ENCODE results near the gene OXT. TPM values are rescaled to one million over a fixed set of nuclear protein-coding genes. Genes with fewer than 3 reads are reported as not detected.

Gene OXT
- total RNA-seq, 1 donor from 2014 or later: not detected

DNA sequence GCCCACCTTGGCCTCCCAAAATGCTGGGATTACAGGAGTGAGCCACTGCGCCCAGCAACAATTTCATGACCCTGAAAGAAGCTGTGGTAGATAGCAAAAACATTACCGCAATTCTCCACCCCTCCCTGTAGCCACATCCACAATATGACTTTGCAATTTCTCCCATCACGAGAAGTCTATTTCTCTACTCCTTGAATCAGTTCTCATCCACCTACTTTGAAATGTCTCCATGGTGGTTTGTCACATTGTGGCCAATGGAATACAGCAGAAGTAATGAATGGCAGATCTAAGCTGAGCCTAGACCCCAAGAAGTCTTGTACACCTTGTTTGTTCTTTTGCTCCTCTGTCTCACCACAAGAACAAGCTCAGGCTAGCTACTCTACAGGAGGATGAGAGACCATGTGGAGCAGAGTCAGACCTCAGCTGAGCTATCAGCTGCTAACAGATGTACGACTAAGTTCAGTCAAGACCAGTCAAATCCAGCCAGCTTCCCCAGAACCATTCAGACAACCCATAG lies 6.3 kb downstream of the OXT start:
- Histone ChIP-seq H3K27me3 (ENCODE audit: low read depth) (peaks cover 51% of the 10 kb centered on the region), H3K9me3 (replicated peaks) (no peaks in the 10 kb centered on the region), H3K4me3 (no peak overlapping the region), H3K36me3 (no peaks in the 10 kb centered on the region), H3K27ac (replicated peaks) (no peak overlapping the region), H3K4me1 (peaks cover 22% of the 10 kb centered on the region)
- no peak for DNase-seq
- TF ChIP-seq, protein P1, sequence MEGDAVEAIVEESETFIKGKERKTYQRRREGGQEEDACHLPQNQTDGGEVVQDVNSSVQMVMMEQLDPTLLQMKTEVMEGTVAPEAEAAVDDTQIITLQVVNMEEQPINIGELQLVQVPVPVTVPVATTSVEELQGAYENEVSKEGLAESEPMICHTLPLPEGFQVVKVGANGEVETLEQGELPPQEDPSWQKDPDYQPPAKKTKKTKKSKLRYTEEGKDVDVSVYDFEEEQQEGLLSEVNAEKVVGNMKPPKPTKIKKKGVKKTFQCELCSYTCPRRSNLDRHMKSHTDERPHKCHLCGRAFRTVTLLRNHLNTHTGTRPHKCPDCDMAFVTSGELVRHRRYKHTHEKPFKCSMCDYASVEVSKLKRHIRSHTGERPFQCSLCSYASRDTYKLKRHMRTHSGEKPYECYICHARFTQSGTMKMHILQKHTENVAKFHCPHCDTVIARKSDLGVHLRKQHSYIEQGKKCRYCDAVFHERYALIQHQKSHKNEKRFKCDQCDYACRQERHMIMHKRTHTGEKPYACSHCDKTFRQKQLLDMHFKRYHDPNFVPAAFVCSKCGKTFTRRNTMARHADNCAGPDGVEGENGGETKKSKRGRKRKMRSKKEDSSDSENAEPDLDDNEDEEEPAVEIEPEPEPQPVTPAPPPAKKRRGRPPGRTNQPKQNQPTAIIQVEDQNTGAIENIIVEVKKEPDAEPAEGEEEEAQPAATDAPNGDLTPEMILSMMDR (IDR thresholded peaks at IDR 0.05; ENCODE audit: borderline replicate concordance): no peak
- intact Hi-C loops (cut with micrococcal nuclease): no loop called here

DNA sequence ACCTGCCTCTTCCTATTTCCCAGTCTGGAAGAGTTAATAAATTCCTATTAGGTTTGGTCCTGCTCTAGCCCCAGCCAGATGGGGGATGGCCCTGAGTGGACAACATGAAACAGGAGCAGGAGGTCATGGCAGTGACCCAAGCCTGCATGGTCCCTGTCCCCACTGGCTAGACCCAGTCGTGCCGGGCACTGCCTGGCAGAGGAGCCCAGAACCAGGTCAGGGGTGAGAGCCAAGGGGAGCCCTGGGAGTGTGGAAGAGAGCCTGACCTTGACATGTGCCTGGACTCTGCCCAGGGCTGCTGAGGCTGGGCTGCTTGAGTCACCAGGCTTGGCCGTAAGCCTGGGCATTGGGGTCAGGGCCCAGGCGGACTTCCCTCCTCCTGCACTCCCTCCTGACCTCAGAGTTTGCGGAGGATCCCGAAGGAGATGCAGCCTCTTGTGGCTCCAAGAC lies 9.5 kb downstream of the OXT start:
- intact Hi-C loops (cut with micrococcal nuclease): no loop called here
- Histone ChIP-seq H3K9me3 (replicated peaks) (no peaks in the 10 kb centered on the region), H3K27me3 (ENCODE audit: low read depth) (peaks cover 57% of the 10 kb centered on the region), H3K36me3 (no peaks in the 10 kb centered on the region), H3K27ac (replicated peaks) (peak overlapping the region; percentile 71), H3K4me3 (no peak overlapping the region), H3K4me1 (peaks cover 28% of the 10 kb centered on the region)
- DNase-seq: peak; percentile 75
- TF ChIP-seq, protein P1 (IDR thresholded peaks at IDR 0.05; ENCODE audit: borderline replicate concordance): no peak

DNA sequence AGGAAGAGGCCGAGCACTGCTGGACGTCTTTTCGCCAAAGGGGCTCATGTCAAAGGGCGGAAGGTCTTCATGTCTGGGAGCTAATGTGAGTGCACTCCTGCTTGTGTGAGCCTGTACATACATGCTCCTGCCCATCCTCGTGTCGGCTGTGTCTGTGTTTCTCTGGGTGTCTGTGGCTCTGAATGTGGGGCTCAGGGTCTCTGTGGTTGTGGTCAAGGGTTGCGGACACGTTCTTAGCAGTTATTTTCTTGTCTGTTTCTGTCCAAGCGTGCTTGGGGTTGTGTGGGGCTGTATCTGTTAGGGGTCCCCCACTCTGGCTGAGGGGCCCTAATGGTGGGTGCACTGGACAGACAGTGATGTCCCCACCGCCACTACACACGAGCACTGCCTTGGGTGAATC lies 10.2 kb downstream of the OXT start:
- Histone ChIP-seq H3K36me3 (no peaks in the 10 kb centered on the region), H3K4me3 (no peak overlapping the region), H3K4me1 (peaks cover 28% of the 10 kb centered on the region), H3K9me3 (replicated peaks) (no peaks in the 10 kb centered on the region), H3K27ac (replicated peaks) (no peak overlapping the region), H3K27me3 (ENCODE audit: low read depth) (peaks cover 50% of the 10 kb centered on the region)
- TF ChIP-seq, protein P1 (IDR thresholded peaks at IDR 0.05; ENCODE audit: borderline replicate concordance): no peak
- DNase-seq: no peak
- intact Hi-C loops (cut with micrococcal nuclease): no loop called here

DNA sequence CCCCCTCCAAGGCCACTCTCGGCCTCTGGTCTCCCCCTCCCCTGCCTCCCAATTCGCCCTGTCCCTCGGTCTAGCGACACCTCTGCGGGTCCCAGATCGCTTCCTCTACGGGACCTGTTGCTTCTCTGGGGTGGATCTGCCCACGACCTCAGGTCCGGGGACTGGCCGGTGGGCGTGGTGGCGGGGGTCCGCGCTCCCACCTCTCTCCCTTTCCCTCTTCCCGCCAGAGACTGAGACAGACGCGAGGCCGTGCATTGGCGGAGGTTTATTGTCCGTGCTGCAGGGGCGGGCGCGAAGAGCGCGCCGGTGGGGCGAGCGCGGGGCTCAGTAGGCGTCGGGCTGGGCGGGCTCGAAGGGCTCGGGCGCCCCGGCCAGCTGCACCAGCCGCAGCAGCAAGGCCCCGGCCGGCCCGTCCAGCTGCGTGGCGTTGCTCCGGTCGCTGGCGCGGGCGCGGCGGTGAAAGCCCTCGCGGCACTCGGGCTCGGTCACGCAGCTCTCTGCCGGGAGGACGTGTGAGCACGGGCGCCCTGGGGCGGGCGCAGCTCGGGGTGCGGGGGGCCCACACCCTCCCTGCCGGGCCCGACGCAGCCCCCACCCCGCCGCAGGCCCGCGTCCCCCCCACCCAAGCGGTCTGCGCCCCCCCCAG lies 11.0 kb downstream of the OXT start:
- DNase-seq: no peak
- Histone ChIP-seq H3K36me3 (no peaks in the 10 kb centered on the region), H3K4me1 (peaks cover 28% of the 10 kb centered on the region), H3K4me3 (peak overlapping the region; percentile 56), H3K9me3 (replicated peaks) (no peaks in the 10 kb centered on the region), H3K27ac (replicated peaks) (no peak overlapping the region), H3K27me3 (ENCODE audit: low read depth) (peaks cover 47% of the 10 kb centered on the region)
- intact Hi-C loops (cut with micrococcal nuclease): no loop called here
- TF ChIP-seq, protein P1 (IDR thresholded peaks at IDR 0.05; ENCODE audit: borderline replicate concordance): no peak

DNA sequence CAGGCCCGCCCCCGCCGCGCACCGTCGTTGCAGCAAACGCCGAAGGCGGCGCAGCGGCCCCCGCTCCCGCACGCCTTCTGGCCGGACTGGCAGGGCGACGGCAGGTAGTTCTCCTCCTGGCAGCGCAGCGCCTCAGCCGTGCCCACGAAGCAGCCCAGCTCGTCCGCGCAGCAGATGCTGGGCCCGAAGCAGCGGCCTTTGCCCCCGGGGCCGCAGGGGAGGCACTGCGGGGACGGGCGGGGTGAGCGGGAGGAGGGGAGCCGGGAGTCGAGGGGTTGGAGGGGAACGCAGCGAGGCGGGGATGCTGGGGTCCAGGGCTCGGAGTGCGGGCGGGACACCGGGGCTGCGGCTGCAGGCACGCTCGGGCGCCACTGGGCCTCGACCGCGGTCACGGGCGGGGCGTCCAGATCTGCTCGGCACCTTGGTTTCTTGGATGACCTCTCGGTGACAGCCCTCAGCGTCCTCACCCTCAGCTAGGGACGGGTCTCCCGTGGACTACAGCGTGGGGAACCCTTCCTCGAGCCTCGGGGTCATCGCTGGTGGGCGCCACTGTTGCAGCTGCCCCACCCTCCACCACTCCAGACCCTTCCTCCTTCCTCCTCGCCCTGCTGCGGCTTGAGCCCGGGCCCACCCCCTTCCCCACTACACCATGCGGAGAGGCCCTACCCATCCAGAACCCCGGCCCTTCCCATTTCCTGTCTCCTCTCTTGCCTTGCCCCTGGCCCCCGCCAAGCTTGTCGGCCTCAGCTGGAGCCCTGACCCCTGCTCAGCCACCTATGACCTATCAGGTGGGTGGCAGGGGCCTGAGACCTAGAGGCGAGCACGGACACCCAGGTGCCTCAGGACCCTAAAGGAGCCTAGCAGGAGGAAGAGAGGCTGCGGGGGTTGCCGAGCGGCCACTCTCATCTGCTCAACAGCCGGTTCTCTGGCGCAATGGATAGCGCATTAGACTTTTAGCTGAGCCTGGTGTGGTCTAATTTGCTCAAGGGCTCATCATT lies 11.8 kb downstream of the OXT start:
- Histone ChIP-seq H3K4me1 (peaks cover 28% of the 10 kb centered on the region), H3K4me3 (peak overlapping the region; percentile 56), H3K36me3 (no peaks in the 10 kb centered on the region), H3K9me3 (replicated peaks) (no peaks in the 10 kb centered on the region), H3K27me3 (ENCODE audit: low read depth) (peaks cover 47% of the 10 kb centered on the region), H3K27ac (replicated peaks) (no peak overlapping the region)
- TF ChIP-seq, protein P1 (IDR thresholded peaks at IDR 0.05; ENCODE audit: borderline replicate concordance): no peak
- no peak for DNase-seq
- intact Hi-C loops (cut with micrococcal nuclease): no loop called here

Measured in left ventricle myocardium inferior (tissue), 1 donor.